ENCODE results near the gene ACOXL. TPM values are rescaled to one million over a fixed set of nuclear protein-coding genes. Genes with fewer than 3 reads are reported as not detected.

The ACOXL gene
- total RNA-seq, 1 donor from 2014 or later: not detected

GRCh38 chr2:111100765-111101162, 368.4 kb downstream of the ACOXL start:
- Mint-ChIP-seq H3K27ac (ENCODE audit: unreplicated experiment) (no peak overlapping the region), H3K27me3 (ENCODE audit: low read depth) (no peaks in the 10 kb centered on the region), H3K36me3 (ENCODE audit: low read depth) (no peaks in the 10 kb centered on the region), H3K9me3 (no peaks in the 10 kb centered on the region), H3K4me3 (no peak overlapping the region), H3K4me1 (peaks cover 49% of the 10 kb centered on the region)
- peak; percentile 32 for TF ChIP-seq CTCF (conservative IDR thresholded peaks at IDR 0.05)
- DNase-seq (ENCODE audit: low read depth, low spot score): no peak

- Mint-ChIP-seq H3K27me3 (ENCODE audit: low read depth) (no peaks in the 10 kb centered on the region), H3K9me3 (no peaks in the 10 kb centered on the region), H3K36me3 (ENCODE audit: low read depth) (no peaks in the 10 kb centered on the region), H3K27ac (ENCODE audit: unreplicated experiment) (peak overlapping the region; percentile 80), H3K4me1 (peaks cover 49% of the 10 kb centered on the region), H3K4me3 (peak overlapping the region; percentile 63)
- no peak for DNase-seq (ENCODE audit: low read depth, low spot score)
- no peak for TF ChIP-seq CTCF (conservative IDR thresholded peaks at IDR 0.05)
These were observed 369.2 kb downstream of the ACOXL start for GRCh38 chr2:111101592-111101991.

- Mint-ChIP-seq H3K9me3 (no peaks in the 10 kb centered on the region), H3K36me3 (ENCODE audit: low read depth) (no peaks in the 10 kb centered on the region), H3K27me3 (ENCODE audit: low read depth) (no peaks in the 10 kb centered on the region), H3K27ac (ENCODE audit: unreplicated experiment) (peak overlapping the region; percentile 80), H3K4me3 (peak overlapping the region; percentile 63), H3K4me1 (peaks cover 49% of the 10 kb centered on the region)
- DNase-seq (ENCODE audit: low read depth, low spot score): no peak
- TF ChIP-seq CTCF (conservative IDR thresholded peaks at IDR 0.05): no peak
These were observed 369.8 kb downstream of the ACOXL start for GRCh38 chr2:111102216-111102615.

- Mint-ChIP-seq H3K4me1 (peaks cover 19% of the 10 kb centered on the region), H3K27ac (ENCODE audit: unreplicated experiment) (no peak overlapping the region), H3K36me3 (ENCODE audit: low read depth) (no peaks in the 10 kb centered on the region), H3K9me3 (no peaks in the 10 kb centered on the region), H3K4me3 (no peak overlapping the region), H3K27me3 (ENCODE audit: low read depth) (no peaks in the 10 kb centered on the region)
- no peak for TF ChIP-seq CTCF (conservative IDR thresholded peaks at IDR 0.05)
- no peak for DNase-seq (ENCODE audit: low read depth, low spot score)
These were observed 373.6 kb downstream of the ACOXL start for GRCh38 chr2:111105926-111106325.

- Mint-ChIP-seq H3K4me3 (no peak overlapping the region), H3K36me3 (ENCODE audit: low read depth) (no peaks in the 10 kb centered on the region), H3K27me3 (ENCODE audit: low read depth) (no peaks in the 10 kb centered on the region), H3K27ac (ENCODE audit: unreplicated experiment) (no peak overlapping the region), H3K9me3 (no peaks in the 10 kb centered on the region), H3K4me1 (peaks cover 11% of the 10 kb centered on the region)
- DNase-seq (ENCODE audit: low read depth, low spot score): no peak
- no peak for TF ChIP-seq CTCF (conservative IDR thresholded peaks at IDR 0.05)
These were observed 374.3 kb downstream of the ACOXL start for GRCh38 chr2:111106706-111107105.

All from neural crest cell (in vitro differentiated cells).